GM19372 (cell line): ENCODE measurements around the gene TRAF7.
"Not testable (repeated sequence)": the region's sequence is repeated elsewhere in the genome, so short reads cannot be mapped to it uniquely, and the experiment has no call there.

Experiments used
- ATAC-seq: cut with Tn5 transposase; IDR thresholded peaks from one replicate; pipeline ENCODE4 v1.9.1; 2021; ENCODE audit warnings: mild to moderate bottlenecking, low read depth, moderate library complexity; ENCODE audit not compliant: unreplicated experiment

The TRAF7 gene

DNA sequence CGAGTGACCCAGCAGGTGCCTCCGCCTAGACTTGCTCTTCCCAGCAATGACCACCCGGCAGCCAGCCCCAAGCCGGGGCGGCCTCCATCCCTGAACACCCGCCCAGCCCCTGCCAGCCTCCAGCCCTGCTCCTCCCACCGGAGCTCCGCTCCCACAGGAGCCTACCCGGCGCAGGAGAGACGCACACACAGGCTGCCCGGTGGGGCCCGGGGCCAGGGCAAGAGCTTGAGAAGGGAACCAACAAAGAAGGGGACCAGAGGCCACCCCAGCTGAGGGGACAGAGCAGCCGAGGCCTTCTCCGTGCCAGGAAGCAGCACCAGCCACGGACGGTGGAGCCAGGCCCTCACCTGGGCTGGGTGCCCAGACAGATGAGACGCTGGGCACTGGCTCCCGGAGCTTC is 33.7 kb upstream of the TRAF7 start:
- no peak for ATAC-seq

DNA sequence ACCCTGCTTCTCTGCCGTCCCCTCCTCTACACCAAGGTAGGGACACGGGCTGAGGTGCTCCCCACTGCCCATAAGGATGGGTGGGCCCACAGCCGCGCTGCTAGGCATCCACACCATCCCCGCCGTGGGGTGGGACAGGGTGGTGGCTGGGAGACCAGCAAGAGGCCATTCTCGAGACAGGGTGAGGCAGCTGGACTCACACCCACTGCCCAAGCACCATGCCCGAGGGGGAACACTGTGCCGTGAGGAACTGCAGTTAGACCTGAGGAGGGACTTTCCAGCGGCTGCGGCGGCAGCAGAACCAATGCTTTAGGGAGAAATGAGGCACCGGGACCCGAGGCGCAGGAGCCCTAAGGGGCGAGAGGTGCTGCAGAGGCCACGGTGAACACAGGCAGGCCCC is 33.2 kb upstream of the TRAF7 start:
- no peak for ATAC-seq

DNA sequence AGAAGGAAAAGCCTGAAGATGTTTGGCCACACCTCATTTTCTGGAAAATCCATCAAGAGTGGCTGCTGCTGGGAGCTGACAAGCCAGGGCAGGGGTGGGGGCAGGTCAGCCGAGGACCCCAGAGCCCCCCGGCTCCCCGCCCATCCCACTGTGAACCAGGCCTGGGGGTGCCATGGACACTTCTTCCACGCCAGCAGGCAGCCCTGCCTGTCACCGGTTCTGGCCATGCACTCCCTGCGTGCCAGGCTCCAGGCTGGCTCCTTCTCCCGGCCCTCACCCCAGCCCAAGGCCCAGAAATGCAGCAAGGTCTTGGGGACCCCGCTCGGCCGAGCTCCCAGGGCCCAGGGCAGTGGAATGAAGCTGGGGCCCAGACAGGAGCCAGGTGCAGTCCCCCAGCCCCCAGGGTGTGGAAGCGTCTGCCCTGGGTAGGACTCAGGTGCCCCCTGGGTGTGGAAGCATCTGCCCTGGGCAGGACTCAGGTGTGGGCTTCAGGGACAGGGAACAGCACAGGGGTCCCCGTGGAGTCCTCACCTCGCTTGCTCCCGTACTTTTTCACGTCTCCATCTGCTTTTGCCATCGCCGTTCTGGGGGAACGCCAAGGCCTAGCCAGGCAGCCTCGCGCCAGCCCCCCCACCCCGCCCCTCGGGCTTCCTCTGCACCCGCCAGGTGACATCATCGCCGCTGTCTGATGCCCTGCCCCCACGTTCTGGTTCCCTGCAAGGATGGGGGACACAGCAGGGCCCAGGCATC is 32.5 kb upstream of the TRAF7 start:
- ATAC-seq, result not testable (repeated sequence)

DNA sequence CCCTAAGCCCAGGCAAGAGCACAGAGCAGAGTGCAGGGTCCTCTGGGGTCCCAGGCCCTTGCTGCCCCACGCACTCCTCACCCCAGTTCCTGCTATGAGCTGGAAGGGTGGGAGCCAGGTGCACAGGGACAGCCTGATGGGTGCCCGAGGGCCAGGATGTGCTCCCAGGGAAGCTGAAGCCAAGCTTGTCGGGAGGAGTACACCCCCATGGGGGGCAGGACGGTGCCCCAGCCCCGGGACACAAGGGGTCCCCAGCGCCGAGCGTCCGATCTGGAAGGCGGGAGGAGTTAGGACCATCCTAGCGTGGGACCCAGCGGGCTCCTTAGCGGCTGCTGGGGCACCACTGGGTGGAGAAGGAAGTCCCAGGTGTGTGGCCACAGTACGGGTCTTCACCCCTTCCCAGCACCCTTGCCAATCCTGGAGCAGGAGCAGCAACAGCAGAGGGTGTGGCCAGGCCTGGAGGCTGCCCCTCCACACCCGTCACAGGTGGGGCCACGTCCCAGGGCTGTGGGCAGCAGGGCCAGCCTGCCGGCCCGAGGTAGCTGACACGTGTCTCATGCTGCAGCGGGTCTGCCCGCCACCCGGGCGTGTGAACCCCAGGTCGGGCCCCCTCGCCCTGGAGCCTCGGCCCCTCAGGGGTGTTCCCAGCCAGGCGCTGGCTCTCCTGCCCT is 31.7 kb upstream of the TRAF7 start:
- not testable (repeated sequence) for ATAC-seq

DNA sequence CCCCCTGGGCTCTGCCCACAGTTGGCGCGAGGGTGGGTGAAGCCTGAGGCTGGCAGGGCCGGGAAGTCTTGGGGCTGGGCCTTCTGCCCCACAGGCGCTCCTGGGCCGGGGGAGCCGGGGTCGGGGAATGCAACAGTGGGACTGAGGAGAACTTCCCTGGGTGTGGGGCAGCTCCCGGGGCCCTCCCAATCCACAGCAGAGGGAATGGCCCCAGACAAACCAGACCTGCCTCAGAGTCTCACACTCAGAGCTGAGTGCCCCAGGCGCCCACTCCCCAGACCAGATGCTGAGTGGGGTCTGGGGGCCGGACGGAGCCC is 31.2 kb upstream of the TRAF7 start:
- not testable (repeated sequence) for ATAC-seq

DNA sequence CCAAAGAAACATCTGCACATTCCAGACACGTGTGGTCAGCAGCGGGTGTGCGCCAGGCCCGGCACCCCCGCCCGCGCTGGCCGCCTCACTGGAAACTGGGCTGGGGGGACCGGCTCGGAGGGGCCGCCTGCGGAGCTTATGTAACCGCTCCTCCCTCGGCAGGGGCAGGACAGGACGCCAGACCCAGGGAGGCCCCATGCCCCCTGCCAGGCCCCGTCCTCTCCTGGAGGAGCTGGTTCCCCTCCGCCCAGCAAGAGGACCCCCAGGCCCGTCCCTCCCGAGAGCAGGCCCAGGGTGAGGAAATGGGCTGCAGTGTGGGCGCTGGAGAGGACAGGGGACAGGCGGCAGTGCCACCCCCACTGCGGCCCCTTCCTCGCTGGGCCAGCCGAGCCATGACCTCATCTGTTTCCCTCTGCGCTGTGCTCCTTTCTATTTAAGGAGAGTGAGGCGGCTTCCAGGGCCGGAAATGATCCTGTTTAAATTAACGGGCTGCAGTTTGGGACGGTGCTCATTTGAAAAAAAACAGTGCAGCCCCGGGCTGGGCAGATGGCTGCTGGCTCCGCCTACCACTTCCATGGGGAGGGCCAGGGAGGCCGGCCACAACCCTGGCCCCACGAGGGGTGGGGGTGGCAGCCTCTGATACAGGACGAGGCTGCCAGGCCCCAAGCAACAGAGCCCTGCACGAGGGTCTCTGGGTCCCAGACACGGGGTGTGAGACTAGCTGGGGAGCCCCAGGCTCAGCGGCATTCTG is 30.7 kb upstream of the TRAF7 start:
- ATAC-seq, result not testable (repeated sequence)

DNA sequence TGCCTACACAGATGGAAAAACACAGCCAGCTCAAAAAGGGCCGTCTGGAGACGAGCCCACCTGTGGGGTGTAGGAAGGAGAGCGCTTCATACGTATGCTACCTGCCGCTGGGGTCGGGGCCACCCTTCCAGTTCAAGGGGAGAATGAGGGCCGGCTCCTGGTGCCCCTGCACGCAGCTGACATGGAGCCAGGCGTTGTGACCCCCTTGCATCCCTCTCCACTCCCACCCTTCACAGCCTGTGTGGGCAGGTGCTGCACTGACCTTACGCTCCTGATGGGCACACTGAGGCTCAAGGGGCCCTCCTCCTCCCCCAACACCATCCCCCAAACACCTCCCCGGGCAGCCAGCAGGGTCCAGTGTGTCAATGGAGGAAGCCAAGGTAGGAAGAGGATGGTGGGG is 30.0 kb upstream of the TRAF7 start:
- ATAC-seq, result not testable (repeated sequence)

DNA sequence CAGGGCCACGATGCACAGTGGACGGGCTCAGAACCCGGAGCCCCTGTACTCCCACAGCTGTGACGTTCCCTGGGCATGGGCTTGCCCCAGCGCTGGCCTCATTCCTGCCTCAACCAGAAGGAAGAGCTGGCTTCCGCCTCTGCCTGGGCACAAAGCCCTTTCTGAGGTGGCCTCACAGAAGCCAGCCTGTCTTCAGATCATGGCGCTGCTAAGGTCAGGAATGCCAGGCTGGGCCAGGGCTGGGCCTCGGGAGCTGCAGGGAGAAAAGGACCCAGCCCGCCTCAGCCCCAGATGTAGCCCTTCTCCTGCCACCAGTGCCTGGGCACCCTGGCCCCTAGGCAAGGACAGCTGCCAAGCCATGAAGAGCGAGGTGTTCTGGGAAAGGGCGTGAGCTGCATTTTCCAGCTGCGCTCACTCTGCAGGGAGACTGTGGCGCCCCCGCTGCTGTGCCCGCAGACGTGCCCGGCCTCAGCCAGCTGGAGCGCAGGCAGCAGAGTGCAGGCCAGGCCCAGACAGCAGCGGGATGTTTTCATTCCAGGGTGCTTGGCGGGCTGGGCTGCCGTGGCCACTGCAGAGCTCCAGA is 29.3 kb upstream of the TRAF7 start:
- not testable (repeated sequence) for ATAC-seq

DNA sequence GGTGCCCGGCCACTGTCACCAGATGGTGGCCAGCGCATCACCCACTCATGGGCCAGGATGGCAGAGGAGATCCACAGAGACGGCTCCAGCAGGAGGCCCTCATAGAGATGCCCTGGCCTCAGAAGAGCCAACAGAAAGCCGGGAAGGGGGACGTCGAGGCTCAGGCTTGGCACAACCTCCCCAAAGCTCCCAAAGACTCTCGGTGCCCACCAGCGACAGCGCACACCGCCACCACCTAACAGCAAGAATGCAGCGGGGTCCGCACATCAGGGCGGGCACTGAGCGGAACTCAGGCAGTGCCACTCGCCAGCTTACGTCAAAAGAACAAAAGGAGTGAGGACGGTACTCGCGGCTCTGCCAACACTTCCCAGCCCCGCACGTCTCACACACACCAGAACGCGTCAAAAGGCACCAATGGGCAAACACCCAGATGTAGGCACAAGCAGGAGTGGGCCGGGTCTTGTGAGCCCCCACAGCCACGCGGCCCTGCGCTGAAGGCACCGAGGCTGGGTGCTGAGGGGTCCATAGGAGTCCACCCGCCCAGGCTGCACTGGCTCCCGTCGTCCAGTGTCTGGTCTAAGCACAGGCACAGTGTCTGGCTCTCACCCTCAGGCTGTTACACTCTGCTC is 28.5 kb upstream of the TRAF7 start:
- ATAC-seq, result not testable (repeated sequence)

DNA sequence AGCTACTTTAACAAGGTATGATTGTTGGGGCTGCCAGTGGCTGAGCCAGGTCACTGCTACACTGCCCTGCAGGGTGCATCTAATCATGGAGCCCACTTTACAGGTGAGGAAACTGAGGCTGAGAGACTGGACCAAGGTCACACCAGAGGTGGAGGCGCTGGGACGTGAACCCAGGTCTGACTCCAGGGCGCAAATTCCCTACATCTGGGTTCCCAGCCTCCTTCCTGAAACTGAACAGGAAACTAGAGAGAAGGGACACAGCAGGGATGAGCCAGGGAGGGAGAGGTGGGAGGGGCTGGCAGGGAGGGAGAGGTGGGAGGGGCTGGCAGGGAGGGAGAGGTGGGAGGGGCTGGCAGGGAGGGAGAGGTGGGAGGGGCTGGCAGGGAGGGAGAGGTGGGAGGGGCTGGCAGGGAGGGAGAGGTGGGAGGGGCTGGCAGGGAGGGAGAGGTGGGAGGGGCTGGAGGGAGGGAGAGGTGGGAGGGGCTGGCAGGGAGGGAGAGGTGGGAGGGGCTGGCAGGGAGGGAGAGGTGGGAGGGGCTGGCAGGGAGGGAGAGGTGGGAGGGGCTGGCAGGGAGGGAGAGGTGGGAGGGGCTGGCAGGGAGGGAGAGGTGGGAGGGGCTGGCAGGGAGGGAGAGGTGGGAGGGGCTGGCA is 27.8 kb upstream of the TRAF7 start:
- not testable (repeated sequence) for ATAC-seq

DNA sequence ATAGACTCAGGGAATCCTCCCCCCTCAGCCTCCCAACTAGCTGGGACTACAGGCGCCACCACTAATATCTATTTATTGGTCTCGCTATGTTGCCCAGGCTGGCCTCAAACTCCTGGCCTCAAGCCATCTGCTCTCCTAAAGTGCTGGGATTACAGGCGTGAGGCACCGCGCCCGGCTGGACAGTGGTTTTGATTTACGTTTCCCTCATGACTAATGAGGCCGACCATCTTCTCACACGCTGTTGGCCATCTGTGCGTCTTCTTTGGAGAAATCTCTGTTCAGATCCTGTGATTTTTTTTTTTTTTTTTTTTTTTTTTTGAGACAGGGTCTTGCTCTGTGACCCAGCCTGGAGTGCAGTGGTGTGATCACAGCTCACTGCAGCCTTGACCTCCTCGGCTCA is 26.3 kb upstream of the TRAF7 start:
- ATAC-seq, result not testable (repeated sequence)

DNA sequence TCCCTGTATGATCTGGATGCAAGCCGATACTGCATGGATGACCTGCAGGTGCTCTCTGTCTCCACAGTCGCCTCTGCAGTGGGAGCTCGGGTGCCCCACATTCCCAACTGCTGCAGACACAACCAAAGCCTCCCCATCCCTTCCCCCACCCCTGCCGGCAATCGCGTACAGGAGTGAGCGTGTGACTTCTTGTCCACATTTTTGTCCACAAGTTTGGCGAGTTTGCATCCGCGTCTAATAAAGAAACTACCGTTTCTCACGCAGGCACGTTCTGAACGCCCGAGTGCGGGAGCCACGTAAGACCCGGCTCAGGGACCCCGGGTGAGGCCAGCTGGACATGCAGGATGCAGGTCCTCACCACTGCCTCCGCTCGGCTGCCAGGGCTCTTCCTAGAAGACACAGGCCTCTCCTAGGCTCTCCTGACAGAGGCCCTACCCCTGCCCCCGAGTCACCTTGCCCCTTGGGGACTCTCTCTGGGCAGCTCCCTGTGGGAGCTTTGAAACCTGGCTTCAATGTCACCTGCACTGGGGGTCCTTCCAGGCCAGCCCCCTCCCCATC is 25.6 kb upstream of the TRAF7 start:
- ATAC-seq, result not testable (repeated sequence)

DNA sequence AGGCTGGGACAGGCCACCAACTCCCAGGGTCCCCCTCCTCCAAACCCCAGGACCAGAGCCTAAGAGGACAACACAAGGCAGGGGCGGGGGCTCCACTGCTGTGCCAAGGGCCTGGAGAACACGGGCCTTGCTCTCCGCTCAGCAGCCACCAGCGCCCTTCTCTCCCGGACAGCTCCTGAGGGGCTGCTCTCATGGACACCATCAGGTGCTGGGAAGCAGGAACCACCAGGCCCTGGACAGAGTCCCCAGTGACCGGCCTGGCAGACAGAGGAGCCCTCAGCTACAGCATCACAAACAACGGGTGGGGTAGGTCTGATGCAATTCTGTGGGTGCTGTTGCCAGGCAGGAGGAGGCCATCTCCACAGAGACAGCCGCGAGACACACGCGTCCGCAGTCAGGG is 21.8 kb upstream of the TRAF7 start:
- ATAC-seq, result not testable (repeated sequence)

DNA sequence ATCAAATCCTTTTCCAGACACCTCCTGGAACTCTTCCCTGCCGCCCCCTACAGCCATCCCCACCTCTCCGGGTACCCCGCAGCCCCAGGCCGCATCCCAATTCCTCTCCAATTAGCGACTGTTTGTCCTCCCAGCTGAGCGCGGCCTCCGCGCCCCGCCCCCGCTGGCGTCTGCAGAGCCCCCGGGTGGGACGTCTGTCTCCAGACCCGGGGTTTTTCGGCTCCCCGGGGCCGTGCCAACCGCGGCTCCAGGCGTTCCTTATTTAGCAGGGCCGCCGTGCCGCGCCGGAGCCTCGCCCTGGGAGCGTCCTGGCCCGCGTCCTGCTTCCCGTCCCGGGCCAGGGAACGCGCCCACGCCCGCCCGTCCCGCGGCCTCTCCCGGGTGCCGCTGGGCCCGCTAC is 20.5 kb upstream of the TRAF7 start:
- ATAC-seq, result not testable (repeated sequence)

DNA sequence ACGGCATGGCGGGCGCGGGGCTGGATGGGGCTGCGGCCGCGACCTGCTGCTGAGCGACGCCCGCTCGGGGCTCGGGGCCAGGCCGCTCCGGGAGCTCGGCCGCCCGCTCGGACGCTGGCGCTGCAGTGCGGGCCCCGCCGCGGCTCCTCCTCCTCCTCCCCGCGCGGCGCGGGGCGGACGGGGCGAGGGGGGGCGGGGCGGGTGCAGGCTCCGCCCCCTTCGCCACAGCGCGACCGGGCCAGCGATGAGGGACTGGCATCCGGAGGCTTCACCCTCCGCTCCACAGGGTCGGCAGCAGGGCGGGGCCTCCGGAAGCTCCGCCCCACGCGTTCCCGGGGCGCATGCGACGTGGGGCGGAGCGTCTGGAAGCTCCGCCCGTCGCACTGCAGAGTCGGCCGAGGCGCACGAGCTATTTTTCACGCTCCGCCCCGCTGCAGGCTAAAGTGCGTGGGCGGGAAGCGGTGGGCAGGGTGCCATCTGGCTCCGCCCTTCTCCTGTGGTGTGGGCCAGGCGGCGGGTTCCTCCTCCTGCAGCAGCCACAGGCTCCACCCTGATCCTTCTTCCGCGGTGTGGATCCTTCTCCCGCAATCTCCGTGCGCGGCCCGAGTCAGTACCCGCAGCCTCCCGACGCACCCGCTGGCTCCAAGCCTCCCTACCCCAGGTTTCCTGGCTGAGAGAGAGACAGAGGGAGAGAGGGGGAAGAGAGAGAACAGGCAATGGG is 19.7 kb upstream of the TRAF7 start, which contains the start of gene PKD1:
Gene PKD1 (minus strand): TSS at position 129 of the 721 bp plus-strand sequence. CDS start 209 bp downstream, outside the sequence.
- not testable (repeated sequence) for ATAC-seq

DNA sequence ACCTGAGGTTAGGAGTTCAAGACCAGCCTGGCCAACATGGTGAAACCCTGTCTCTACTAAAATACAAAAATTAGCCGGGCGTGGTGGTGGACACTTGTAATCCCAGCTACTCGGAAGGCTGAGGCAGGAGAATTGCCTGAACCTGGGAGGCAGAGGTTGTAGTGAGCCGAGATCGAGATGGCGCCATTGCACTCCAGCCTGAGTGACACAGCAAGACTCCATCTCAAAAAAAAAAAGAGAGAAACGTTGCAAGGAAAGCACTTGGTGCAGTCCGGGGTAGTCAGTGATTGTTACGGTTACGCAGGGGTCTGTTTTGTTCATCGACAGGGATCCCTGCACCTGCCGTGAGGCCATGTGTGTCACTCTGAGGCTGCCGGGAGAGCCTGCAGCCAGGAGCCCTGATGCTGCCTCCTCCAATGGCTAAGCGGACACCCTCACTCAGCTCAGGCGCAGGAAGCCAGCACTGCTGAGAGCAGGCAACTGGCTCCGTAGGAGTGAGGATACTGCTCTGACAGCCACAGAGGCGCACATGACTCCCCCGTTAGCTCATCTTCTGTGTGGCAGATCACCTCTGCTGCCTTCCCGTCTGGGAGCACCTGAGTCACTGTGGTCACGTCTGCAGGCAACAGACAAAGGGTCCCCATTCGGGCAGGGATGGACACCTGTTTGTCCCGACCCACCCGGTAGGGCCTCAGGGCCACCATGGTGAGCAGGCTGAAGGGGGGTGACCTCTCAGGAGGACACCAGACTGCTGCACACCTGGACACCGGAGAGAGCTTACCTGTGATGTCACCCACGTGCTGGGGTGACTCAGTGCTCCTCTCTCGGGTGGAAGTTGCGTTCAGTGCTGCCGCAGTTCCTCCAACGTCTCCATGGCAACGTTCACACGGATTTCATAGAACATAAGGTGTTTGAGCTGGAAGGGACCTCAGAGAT is 12.4 kb upstream of the TRAF7 start:
- no peak for ATAC-seq

DNA sequence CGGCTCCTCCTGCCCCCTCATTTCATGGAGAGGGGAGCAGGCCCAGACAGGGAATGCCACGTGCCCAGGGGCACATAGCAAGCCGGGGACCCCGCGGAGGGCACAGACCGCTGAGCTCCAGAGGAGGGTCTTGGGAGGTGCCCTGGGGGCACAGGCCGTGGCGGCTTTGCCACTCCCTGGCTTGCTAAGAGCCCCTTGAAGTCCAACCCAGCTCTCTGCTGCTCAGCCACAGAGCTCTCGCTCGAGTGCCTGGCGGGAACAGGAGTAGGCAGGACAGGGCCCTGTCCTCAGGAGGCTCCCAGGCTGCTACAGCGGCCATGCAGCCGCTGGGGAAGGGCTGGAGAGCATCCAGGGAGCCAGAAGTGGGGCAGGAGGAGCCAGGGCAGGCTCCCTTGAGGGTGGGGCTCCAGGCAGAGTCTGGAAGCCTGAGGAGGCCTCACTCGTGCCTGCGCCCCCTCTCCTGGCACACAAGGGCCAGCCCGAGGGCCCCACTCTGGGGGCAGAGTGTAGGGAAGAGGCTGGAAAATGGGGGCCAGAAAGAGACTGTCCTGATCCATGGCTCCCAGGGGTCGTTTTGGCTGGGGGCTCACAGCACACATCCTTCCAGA is 11.6 kb upstream of the TRAF7 start:
- ATAC-seq, result no peak

DNA sequence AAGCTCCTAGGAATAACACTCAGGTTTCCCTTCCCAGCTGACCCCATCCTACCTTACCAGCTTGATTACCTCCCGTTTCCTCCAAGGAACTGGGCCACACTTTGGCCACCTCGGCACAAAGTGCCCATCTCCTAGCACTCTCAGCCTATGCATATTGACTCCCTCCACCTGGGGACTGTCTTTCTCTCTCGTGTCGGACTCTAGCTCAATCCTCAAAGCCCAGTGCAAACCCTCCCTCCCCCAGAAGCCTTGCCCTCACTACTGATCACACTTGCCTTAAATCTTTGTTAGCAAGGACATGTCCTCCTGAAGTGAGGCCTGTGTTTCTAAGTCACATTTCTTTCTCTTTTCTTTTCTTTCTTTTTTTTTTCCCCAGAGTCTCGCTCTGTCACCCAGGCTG is 9.7 kb upstream of the TRAF7 start:
- ATAC-seq, result no peak
